ENCODE measurements around the gene CAMTA1. TPM values are rescaled to one million over a fixed set of nuclear protein-coding genes. Genes with fewer than 3 reads are reported as not detected.

CAMTA1 gene
- total RNA-seq, 1 donor, result 56.1 TPM

GRCh38 chr1:6970221-6970620 lies 185.0 kb downstream of the CAMTA1 start:
- no peak for TF ChIP-seq CTCF (IDR thresholded peaks at IDR 0.05; ENCODE audit: insufficient read depth, low read depth, low read length)
- no peak overlapping the region for H3K4me3 ChIP-seq (ENCODE audit: low read depth, low read length)
- no peak for DNase-seq (ENCODE audit: low read depth)

DNA sequence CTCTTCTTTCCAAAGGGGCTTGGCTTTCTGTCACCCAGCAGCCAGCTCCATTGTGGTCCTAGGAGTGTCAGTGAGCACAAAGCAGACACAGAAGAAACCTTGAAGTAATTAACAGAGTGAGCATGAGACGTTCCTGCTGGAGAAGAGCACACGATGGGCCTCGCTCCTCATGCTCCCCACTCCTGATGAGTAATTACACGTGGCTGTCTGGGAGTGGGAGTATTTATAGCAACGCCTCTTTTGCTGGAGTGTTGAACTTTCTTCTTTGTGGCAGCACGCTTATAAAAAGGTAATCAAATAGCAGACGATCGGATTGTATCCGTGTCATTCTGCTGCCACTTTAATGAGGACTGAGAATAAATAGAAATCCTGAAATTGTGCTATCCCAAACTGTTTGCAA lies 185.8 kb downstream of the CAMTA1 start:
- DNase-seq (ENCODE audit: low read depth), result no peak
- no peak overlapping the region for H3K4me3 ChIP-seq (ENCODE audit: low read depth, low read length)
- no peak for TF ChIP-seq CTCF (IDR thresholded peaks at IDR 0.05; ENCODE audit: insufficient read depth, low read depth, low read length)

GRCh38 chr1:6971699-6972098 lies 186.4 kb downstream of the CAMTA1 start:
- no peak overlapping the region for H3K4me3 ChIP-seq (ENCODE audit: low read depth, low read length)
- DNase-seq (ENCODE audit: low read depth), result no peak
- TF ChIP-seq CTCF (IDR thresholded peaks at IDR 0.05; ENCODE audit: insufficient read depth, low read depth, low read length), result no peak

GRCh38 chr1:6972399-6972798 lies 187.1 kb downstream of the CAMTA1 start:
- H3K4me3 ChIP-seq (ENCODE audit: low read depth, low read length), result no peak overlapping the region
- no peak for TF ChIP-seq CTCF (IDR thresholded peaks at IDR 0.05; ENCODE audit: insufficient read depth, low read depth, low read length)
- DNase-seq (ENCODE audit: low read depth), result no peak

DNA sequence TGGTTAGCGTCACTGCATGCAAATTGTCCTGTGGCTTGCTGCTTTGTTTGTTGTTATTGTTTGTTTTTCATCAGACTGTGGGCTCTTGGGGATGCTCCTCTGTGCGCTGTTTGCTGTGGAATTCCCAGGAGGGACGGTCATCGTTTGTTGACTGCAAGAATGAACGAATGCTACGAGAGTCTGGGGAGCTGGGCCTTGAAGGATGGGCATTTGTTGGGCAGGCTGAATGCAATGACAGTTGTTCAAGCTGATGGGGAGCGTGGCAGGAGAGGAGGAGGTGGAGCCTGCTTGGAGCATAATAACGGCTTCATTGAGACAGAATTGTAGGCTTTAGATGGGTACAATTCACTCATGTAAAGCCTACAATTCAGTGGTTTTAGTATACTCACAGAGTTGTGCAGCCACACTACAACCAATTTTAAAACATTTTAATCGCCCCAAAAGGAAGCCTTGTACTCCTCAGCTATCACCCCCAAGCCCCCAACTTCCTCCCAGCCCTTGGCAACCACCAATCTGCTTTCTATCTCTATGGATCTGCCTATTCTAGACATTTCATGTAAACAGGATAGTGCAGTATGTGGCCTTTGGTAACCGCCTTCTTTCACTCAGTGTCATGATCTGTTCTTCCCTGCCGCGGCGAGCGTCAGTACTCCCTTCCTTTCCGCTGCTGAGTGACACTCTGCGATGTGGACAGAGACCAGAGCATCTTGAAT lies 190.2 kb downstream of the CAMTA1 start:
- DNase-seq (ENCODE audit: low read depth), result no peak
- TF ChIP-seq CTCF (IDR thresholded peaks at IDR 0.05; ENCODE audit: insufficient read depth, low read depth, low read length), result no peak
- H3K4me3 ChIP-seq (ENCODE audit: low read depth, low read length), result no peak overlapping the region

DNA sequence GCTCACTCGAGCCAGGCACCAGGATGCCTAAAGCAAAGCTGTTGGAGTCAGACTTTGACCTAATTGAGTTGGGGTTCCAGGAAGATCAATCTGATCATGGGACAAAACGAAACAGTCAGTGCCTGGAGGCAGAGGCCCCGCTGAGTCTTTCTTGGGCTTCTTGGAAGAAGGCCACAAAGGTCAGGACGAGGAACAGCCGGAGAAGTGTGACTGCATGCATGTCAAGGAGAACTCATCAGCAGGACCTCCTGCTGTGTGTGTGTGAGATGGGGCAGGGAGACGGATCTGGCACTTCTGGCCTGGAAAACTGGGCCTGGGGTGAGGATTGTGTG lies 190.8 kb downstream of the CAMTA1 start:
- no peak for TF ChIP-seq CTCF (IDR thresholded peaks at IDR 0.05; ENCODE audit: insufficient read depth, low read depth, low read length)
- no peak for DNase-seq (ENCODE audit: low read depth)
- no peak overlapping the region for H3K4me3 ChIP-seq (ENCODE audit: low read depth, low read length)

DNA sequence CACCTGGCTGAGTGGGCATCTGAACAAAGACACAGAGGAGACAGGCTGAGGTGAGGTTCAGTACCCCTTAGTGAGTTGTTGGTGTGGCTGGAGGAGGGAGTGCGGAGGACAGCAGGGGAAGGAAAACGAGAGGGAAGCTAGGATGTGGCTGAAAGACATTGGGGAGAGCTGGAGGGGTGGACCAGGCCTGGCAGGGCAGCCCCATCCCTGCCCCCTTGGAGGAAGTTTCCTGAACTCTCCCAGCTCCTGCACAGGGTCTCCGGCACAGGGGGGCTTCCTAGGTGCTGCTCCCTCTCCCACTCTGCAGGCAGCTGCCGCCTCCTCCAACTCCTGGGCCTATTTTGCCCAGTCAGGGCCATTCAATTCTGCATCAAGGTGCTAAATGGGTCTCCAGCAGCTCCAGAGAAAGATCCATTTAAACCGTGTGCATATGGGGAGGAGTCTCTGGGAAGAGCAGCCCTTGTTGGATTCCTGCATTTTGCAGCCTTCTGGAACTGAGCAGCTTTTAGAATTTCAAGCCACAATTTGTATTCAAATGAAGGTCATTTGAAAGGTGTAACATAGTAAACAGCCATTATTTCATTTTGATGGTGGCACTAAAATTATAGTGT lies 193.9 kb downstream of the CAMTA1 start:
- TF ChIP-seq CTCF (IDR thresholded peaks at IDR 0.05; ENCODE audit: insufficient read depth, low read depth, low read length), result no peak
- no peak overlapping the region for H3K4me3 ChIP-seq (ENCODE audit: low read depth, low read length)
- DNase-seq (ENCODE audit: low read depth), result no peak

Measured in fibroblast of villous mesenchyme (primary cell).